OCI-LY3 (cell line): ENCODE data around the gene EFEMP2.

Experiments used
- CTCF ChIP-seq: fragments of 200-600, 300-600 bp; sonication (generic); IDR thresholded peaks from 2 replicates; pipeline ENCODE4 v1.5.1; 2014; ENCODE audit warnings: antibody characterized with exemption, low read length, low read depth
- EZH2phosphoT487 ChIP-seq: fragments of 200-600 bp; shearing (Covaris generic); IDR thresholded peaks from 2 replicates; pipeline ENCODE4 v1.6.1; 2018; ENCODE audit warnings: antibody characterized with exemption, mixed run types, low read depth

DNA sequence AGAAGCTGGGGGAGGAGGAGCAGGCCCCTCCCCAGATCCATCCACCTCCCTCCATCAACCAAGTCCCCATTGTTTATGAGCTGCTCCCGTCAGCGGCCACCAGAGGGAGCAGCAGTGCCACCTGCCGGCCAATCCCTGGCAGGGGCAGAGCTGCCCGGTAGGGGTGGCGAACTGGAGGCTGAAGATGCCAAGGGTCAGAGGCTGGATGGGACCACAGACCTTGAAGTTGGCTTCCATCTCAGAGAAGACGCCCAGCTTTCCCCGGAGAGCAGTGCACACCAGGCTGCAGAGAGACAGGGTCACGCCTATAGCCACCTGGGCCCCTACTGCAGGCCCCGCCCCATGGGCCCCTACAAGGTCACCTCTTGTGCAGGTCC lies 12.1 kb upstream of the EFEMP2 start:
- peak; percentile 100 for TF ChIP-seq CTCF
- no peak for TF ChIP-seq EZH2phosphoT487
